ENCODE results near the gene ZNF148. TPM values are rescaled to one million over a fixed set of nuclear protein-coding genes. Genes with fewer than 3 reads are reported as not detected.

The ZNF148 gene
- total RNA-seq, 4 donors from 2014 or later: 30.3 to 39.0 (median 33.0) TPM

DNA sequence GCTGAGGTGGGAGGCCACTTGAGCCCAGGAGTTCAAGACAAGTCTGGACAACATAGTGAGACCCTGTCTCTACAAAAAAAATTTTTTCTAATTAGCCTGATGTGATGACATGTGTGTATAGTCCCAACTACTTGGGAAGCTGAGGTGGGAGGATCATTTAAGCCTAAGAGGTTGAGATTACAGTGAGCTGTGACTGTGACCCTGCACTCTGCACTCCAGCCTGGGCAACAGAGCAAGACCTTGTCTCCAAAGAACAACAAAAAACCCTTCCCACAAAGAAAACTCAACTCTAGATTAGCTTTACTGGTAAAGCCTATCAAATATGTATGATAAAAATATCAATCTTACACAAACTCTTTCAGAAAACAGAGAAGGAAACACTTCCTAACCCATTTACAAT, 68.5 kb downstream of the ZNF148 start:
- Histone ChIP-seq H3K4me3 (no peak overlapping the region), H3K36me3 (peaks cover 0 to 8% (median 0%) of the 10 kb centered on the region in 4 donors), H3K9me3 (no peaks in the 10 kb centered on the region), H3K27me3 (no peaks in the 10 kb centered on the region), H3K27ac (replicated peaks in 1 of 4) (no peak overlapping the region), H3K4me1 (peaks cover 0 to 24% (median 6%) of the 10 kb centered on the region in 4 donors)
- intact Hi-C loops (cut with DNase I): no loop called here
- no peak for DNase-seq (ENCODE audit: extremely low spot score)
- TF ChIP-seq POLR2A (IDR thresholded peaks at IDR 0.05; ENCODE audit: low read depth): no peak
- TF ChIP-seq, protein P1, sequence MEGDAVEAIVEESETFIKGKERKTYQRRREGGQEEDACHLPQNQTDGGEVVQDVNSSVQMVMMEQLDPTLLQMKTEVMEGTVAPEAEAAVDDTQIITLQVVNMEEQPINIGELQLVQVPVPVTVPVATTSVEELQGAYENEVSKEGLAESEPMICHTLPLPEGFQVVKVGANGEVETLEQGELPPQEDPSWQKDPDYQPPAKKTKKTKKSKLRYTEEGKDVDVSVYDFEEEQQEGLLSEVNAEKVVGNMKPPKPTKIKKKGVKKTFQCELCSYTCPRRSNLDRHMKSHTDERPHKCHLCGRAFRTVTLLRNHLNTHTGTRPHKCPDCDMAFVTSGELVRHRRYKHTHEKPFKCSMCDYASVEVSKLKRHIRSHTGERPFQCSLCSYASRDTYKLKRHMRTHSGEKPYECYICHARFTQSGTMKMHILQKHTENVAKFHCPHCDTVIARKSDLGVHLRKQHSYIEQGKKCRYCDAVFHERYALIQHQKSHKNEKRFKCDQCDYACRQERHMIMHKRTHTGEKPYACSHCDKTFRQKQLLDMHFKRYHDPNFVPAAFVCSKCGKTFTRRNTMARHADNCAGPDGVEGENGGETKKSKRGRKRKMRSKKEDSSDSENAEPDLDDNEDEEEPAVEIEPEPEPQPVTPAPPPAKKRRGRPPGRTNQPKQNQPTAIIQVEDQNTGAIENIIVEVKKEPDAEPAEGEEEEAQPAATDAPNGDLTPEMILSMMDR (IDR thresholded peaks at IDR 0.05): no peak
- TF ChIP-seq EP300 (IDR thresholded peaks at IDR 0.05): no peak
- TF ChIP-seq POLR2AphosphoS5 (IDR thresholded peaks at IDR 0.05): no peak

GRCh38 chr3:125302932-125303331, 72.2 kb downstream of the ZNF148 start:
- H3K27me3 ChIP-seq: no peaks in the 10 kb centered on the region
- DNase-seq (ENCODE audit: extremely low spot score): no peak
- intact Hi-C loops (cut with DNase I): no loop called here
- TF ChIP-seq, protein P1 (IDR thresholded peaks at IDR 0.05): no peak
- TF ChIP-seq POLR2A (IDR thresholded peaks at IDR 0.05; ENCODE audit: low read depth): no peak
- no peak for TF ChIP-seq POLR2AphosphoS5 (IDR thresholded peaks at IDR 0.05)
- no peak for TF ChIP-seq EP300 (IDR thresholded peaks at IDR 0.05)
- no peaks in the 10 kb centered on the region for H3K9me3 ChIP-seq
- H3K27ac ChIP-seq (replicated peaks in 1 of 4): no peak overlapping the region
- no peak overlapping the region for H3K4me3 ChIP-seq
- WGBS: 90% methylated on average over 3 of the region's 3 CpGs
- H3K4me1 ChIP-seq: peaks cover 0 to 29% (median 7%) of the 10 kb centered on the region in 4 donors
- H3K36me3 ChIP-seq: no peaks in the 10 kb centered on the region

GRCh38 chr3:125300416-125300815, 74.7 kb downstream of the ZNF148 start:
- no peaks in the 10 kb centered on the region for H3K27me3 ChIP-seq
- no peaks in the 10 kb centered on the region for H3K36me3 ChIP-seq
- no peak for DNase-seq (ENCODE audit: extremely low spot score)
- TF ChIP-seq EP300 (IDR thresholded peaks at IDR 0.05) (no peak), POLR2A (IDR thresholded peaks at IDR 0.05; ENCODE audit: low read depth) (no peak)
- no peak overlapping the region for H3K27ac ChIP-seq (replicated peaks in 1 of 4)
- no peaks in the 10 kb centered on the region for H3K9me3 ChIP-seq
- intact Hi-C loops (cut with DNase I): no loop called here
- 73% methylated on average over 3 of the region's 3 CpGs for WGBS
- H3K4me1 ChIP-seq: peaks cover 0 to 29% (median 7%) of the 10 kb centered on the region in 4 donors
- H3K4me3 ChIP-seq: no peak overlapping the region

- no peaks in the 10 kb centered on the region for H3K4me1 ChIP-seq
- H3K27ac ChIP-seq (replicated peaks in 1 of 4): no peak overlapping the region
- TF ChIP-seq POLR2A (IDR thresholded peaks at IDR 0.05; ENCODE audit: low read depth): no peak
- TF ChIP-seq EP300 (IDR thresholded peaks at IDR 0.05): no peak
- TF ChIP-seq, protein P1 (IDR thresholded peaks at IDR 0.05): no peak
- TF ChIP-seq POLR2AphosphoS5 (IDR thresholded peaks at IDR 0.05): no peak
- intact Hi-C loops (cut with DNase I): no loop called here
- H3K36me3 ChIP-seq: no peaks in the 10 kb centered on the region
- H3K9me3 ChIP-seq: no peaks in the 10 kb centered on the region
- no peaks in the 10 kb centered on the region for H3K27me3 ChIP-seq
- H3K4me3 ChIP-seq: no peak overlapping the region
- DNase-seq (ENCODE audit: extremely low spot score): no peak
Measured at GRCh38 chr3:125294411-125294810, 80.7 kb downstream of the ZNF148 start.

GRCh38 chr3:125292015-125292414, 83.1 kb downstream of the ZNF148 start:
- intact Hi-C loops (cut with DNase I): no loop called here
- no peaks in the 10 kb centered on the region for H3K27me3 ChIP-seq
- 97% methylated on average over 4 of the region's 4 CpGs for WGBS
- H3K36me3 ChIP-seq: peaks cover 0 to 11% (median 9%) of the 10 kb centered on the region in 4 donors
- no peak for DNase-seq (ENCODE audit: extremely low spot score)
- H3K4me3 ChIP-seq: no peak overlapping the region
- H3K4me1 ChIP-seq: no peaks in the 10 kb centered on the region
- no peaks in the 10 kb centered on the region for H3K9me3 ChIP-seq
- TF ChIP-seq, protein P1 (IDR thresholded peaks at IDR 0.05): no peak
- TF ChIP-seq POLR2A (IDR thresholded peaks at IDR 0.05; ENCODE audit: low read depth) (no peak), EP300 (IDR thresholded peaks at IDR 0.05) (no peak), POLR2AphosphoS5 (IDR thresholded peaks at IDR 0.05) (no peak)
- H3K27ac ChIP-seq (replicated peaks in 1 of 4): no peak overlapping the region

Data from esophagus muscularis mucosa (tissue), 4 donors.